ENCODE measurements around the gene GALNT13.

Gene GALNT13

GRCh38 chr2:153866595-153866994 is 5.1 kb upstream of the GALNT13 start:
- TF ChIP-seq, protein P1, sequence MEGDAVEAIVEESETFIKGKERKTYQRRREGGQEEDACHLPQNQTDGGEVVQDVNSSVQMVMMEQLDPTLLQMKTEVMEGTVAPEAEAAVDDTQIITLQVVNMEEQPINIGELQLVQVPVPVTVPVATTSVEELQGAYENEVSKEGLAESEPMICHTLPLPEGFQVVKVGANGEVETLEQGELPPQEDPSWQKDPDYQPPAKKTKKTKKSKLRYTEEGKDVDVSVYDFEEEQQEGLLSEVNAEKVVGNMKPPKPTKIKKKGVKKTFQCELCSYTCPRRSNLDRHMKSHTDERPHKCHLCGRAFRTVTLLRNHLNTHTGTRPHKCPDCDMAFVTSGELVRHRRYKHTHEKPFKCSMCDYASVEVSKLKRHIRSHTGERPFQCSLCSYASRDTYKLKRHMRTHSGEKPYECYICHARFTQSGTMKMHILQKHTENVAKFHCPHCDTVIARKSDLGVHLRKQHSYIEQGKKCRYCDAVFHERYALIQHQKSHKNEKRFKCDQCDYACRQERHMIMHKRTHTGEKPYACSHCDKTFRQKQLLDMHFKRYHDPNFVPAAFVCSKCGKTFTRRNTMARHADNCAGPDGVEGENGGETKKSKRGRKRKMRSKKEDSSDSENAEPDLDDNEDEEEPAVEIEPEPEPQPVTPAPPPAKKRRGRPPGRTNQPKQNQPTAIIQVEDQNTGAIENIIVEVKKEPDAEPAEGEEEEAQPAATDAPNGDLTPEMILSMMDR (IDR thresholded peaks at IDR 0.05; ENCODE audit: control insufficient read depth, insufficient read depth, low read depth, low read length, missing control alignments): no peak
- no peak for DNase-seq (ENCODE audit: low read depth)
- H3K4me3 ChIP-seq (ENCODE audit: control insufficient read depth, low read depth, low read length): no peak overlapping the region

DNA sequence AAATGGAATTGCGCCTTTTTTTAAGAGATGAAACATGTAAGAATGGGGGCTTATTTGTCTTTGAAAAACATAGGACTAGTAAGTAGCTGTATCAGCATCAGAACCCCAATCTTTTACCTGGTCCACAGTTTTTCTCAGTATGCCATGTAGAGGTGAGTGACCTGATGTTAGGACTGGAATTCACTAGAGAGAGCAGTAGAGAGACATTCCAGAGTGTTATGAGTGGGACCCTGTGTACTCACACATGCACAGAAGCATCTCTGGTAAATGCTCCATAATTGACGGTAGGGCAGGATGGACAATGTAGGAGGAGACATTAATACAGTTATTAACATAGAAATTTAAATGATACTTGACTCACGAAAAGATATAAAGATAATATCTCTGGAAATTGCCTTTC is 1.4 kb upstream of the GALNT13 start:
- TF ChIP-seq, protein P1 (IDR thresholded peaks at IDR 0.05; ENCODE audit: control insufficient read depth, insufficient read depth, low read depth, low read length, missing control alignments): no peak
- no peak for DNase-seq (ENCODE audit: low read depth)
- H3K4me3 ChIP-seq (ENCODE audit: control insufficient read depth, low read depth, low read length): no peak overlapping the region

DNA sequence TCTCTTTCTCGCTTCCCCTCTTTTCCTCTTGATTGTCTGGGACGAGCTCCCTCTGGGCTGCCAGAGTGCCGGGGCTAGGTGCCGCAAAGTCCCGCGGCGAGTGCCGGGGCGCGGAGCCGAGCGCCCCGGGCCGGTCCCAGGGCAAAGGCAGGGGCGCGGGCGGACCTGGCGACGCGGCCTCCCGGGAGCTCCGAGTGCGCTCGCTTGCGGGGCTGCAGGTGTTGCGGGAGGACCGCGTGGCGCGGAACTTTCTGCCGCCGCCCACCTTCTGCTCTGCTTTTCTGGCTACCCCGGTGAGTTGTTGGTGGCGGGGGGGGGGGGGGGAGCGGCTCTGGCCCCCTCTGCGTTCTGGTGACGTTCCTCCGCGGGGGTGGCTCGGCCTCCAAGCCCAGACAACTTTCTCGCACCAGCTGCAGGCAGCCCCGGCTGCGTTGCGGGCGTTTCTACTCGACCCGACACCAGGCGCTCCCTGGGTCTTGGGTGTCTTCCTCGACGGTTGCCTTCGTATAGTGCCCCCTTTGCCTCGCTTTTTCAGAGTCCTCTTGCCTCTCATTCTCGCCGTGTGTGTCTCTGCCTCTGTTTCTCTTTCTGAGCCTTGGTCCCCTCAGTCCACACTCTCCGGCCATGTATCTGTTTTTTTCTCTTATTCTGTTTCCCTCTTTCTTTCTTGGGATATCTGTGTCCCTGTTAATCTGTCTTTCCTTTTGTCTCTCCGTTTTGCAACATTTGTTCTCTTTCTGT is 759 bp downstream of the GALNT13 start:
- no peak for DNase-seq (ENCODE audit: low read depth)
- TF ChIP-seq, protein P1 (IDR thresholded peaks at IDR 0.05; ENCODE audit: control insufficient read depth, insufficient read depth, low read depth, low read length, missing control alignments): no peak
- no peak overlapping the region for H3K4me3 ChIP-seq (ENCODE audit: control insufficient read depth, low read depth, low read length)

GRCh38 chr2:153873052-153874048 is 1.6 kb downstream of the GALNT13 start:
- DNase-seq (ENCODE audit: low read depth): no peak
- TF ChIP-seq, protein P1 (IDR thresholded peaks at IDR 0.05; ENCODE audit: control insufficient read depth, insufficient read depth, low read depth, low read length, missing control alignments): no peak
- H3K4me3 ChIP-seq (ENCODE audit: control insufficient read depth, low read depth, low read length): no peak overlapping the region

DNA sequence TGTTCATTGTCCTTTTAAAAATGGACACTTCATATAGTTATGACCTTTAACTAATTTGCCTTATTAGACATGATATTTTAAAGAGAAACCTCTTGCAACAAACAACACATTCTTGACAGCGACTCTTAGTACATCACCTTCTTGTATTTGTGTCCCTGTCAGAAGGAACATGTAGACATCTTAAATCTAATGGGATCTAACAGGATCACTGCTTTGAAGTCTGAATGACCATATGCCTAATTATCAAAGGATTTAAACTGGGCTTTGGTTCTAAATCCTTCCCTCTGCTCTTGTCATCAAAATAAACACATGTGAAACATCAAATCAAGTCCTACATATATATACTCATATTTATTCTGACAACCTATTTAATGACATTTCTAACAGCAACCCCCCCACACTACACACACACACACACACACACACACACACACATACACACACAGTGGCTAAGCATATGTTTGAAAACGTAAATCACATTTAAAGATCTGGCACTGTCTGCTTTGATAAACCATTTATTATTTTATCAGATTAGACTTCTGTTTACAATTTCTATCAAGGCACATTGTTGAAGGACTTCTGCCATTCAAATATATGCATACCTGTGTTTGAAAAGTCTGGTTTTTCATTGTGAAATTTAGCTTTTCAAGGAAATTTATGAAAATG is 4.2 kb downstream of the GALNT13 start:
- no peak overlapping the region for H3K4me3 ChIP-seq (ENCODE audit: control insufficient read depth, low read depth, low read length)
- TF ChIP-seq, protein P1 (IDR thresholded peaks at IDR 0.05; ENCODE audit: control insufficient read depth, insufficient read depth, low read depth, low read length, missing control alignments): no peak

GRCh38 chr2:153880926-153881325 is 9.2 kb downstream of the GALNT13 start:
- no peak overlapping the region for H3K4me3 ChIP-seq (ENCODE audit: control insufficient read depth, low read depth, low read length)
- TF ChIP-seq, protein P1 (IDR thresholded peaks at IDR 0.05; ENCODE audit: control insufficient read depth, insufficient read depth, low read depth, low read length, missing control alignments): no peak
- DNase-seq (ENCODE audit: low read depth): no peak

More for the DNA sequence above, 4.2 kb downstream of the GALNT13 start:
- no peak for DNase-seq (ENCODE audit: low read depth)
